ENCODE measurements around the gene AP1M2.

- TF ChIP-seq POLR2A (IDR thresholded peaks at IDR 0.05) = no peak
- no peak for TF ChIP-seq CTCF (IDR thresholded peaks at IDR 0.05)
Measured at GRCh38 chr19:10601999-10602329, 14.9 kb upstream of the AP1M2 start.
